ENCODE measurements around the gene GPBP1. TPM values are rescaled to one million over a fixed set of nuclear protein-coding genes. Genes with fewer than 3 reads are reported as not detected.

The GPBP1 gene
- total and polyA plus RNA-seq, 2 of the 4 experiments (the other 2 are of a cell fraction) = 24.3 to 29.2 TPM

GRCh38 chr5:57262541-57262940 is 88.7 kb downstream of the GPBP1 start:
- no TSS peak for BruUV-seq (replicated peaks)
- H3K79me1 ChIP-seq (ENCODE audit: low read depth in 1 of 2, low read length in 2 of 2) = peaks cover 0 to 11% of the 10 kb centered on the region in 2 experiments; a peak in 2 of 4 replicates
- no peak overlapping the region for H3K27ac ChIP-seq (ENCODE audit: insufficient read depth, low read length)
- ChIA-PET CTCF (interaction anchor here (0.7 kb wide), 1 partner anchor 25 kb away, joined by 3 read pairs; no protein-coding TSS in a partner anchor), POLR2A (ENCODE audit: unreplicated experiment) (no interaction called here)
- H4K91ac ChIP-seq (ENCODE audit: insufficient read depth, low read depth, low read length) = no peak overlapping the region
- H3K4me3 ChIP-seq (ENCODE audit: insufficient read depth, low read depth, low read length) = no peak overlapping the region
- no peak overlapping the region for H3K14ac ChIP-seq (replicated peaks; ENCODE audit: low read depth, low read length)
- peaks cover 5% of the 10 kb centered on the region for H3K4me1 ChIP-seq (ENCODE audit: control insufficient read depth, insufficient read depth, low read length)
- H2BK120ac ChIP-seq (ENCODE audit: low read depth, low read length) = no peak overlapping the region
- H3K4ac ChIP-seq (ENCODE audit: low read depth, low read length) = no peak overlapping the region
- no peak overlapping the region for H4K5ac ChIP-seq (ENCODE audit: low read depth, low read length)
- H3K9me1 ChIP-seq (ENCODE audit: insufficient read depth, low read length) = no peaks in the 10 kb centered on the region
- no peaks in the 10 kb centered on the region for H3K9me3 ChIP-seq (ENCODE audit: control insufficient read depth, insufficient read depth, low read length)
- no peaks in the 10 kb centered on the region for H3K27me3 ChIP-seq (ENCODE audit: control insufficient read depth, insufficient read depth, low read length)
- no peak overlapping the region for H2AK9ac ChIP-seq (replicated peaks; ENCODE audit: low read depth, low read length, poor library complexity)
- H2BK5ac ChIP-seq (ENCODE audit: low read depth, low read length, poor library complexity, severe bottlenecking) = no peak overlapping the region
- no peak overlapping the region for H3K9ac ChIP-seq (ENCODE audit: low read depth, low read length)
- peaks cover 16% of the 10 kb centered on the region for H3K36me3 ChIP-seq (ENCODE audit: control insufficient read depth, insufficient read depth, low read length)
- dilution Hi-C loops (cut with HindIII; ENCODE audit: low sequenced_read_pairs, unreplicated experiment) = no loop called here
- no peak overlapping the region for H4K8ac ChIP-seq (ENCODE audit: low read depth in 2 of 2, low read length in 2 of 2)
- ATAC-seq (ENCODE audit: low read depth) (no peak), DNase-seq (no peak)
- H2AK5ac ChIP-seq (ENCODE audit: low read depth, low read length) = no peak overlapping the region
- no peaks in the 10 kb centered on the region; the same call in 1 of the 2 replicates for H4K20me1 ChIP-seq (ENCODE audit: insufficient read depth, low read length)
- H3K18ac ChIP-seq (ENCODE audit: low read depth, low read length) = no peak overlapping the region
- no peak overlapping the region for H2AFZ ChIP-seq (replicated peaks; ENCODE audit: low read length, poor library complexity)
- WGBS, 2 experiments (ENCODE audit: extremely low coverage in 2 of 2, insufficient read length in 1 of 2) = no CpG with 5 or more reads among the region's 3 CpGs
- no peak overlapping the region for H3K23ac ChIP-seq (ENCODE audit: low read depth, low read length)
- H3K56ac ChIP-seq (ENCODE audit: extremely low read depth, insufficient read depth, low read length) = no peak overlapping the region
- H2BK15ac ChIP-seq (ENCODE audit: low read depth, low read length) = no peak overlapping the region
- intact Hi-C loops (cut with micrococcal nuclease) = no loop called here
- TF ChIP-seq BHLHE40 (IDR thresholded peaks at IDR 0.05; ENCODE audit: low read depth, low read length) (no peak), CHD1 (IDR thresholded peaks at IDR 0.05; ENCODE audit: low read depth, low read length) (no peak), CTCF (conservative IDR thresholded peaks at IDR 0.05; ENCODE audit: low read depth, low read length) (no peak), USF2 (IDR thresholded peaks at IDR 0.05; ENCODE audit: low read depth, low read length) (no peak), RFX5 (IDR thresholded peaks at IDR 0.05; ENCODE audit: low read depth, low read length) (no peak), SMC3 (IDR thresholded peaks at IDR 0.05; ENCODE audit: low read depth, low read length) (no peak)
- H2BK20ac ChIP-seq (ENCODE audit: low read depth, low read length) = no peak overlapping the region
- in situ Hi-C loops (cut with MboI; ENCODE audit: low sequenced_read_pairs) = no loop called here
- H3K4me2 ChIP-seq (ENCODE audit: low read depth, low read length) = no peak overlapping the region
